Femur (tissue), 1 donor: ENCODE measurements around the gene VMP1.
"Not testable (repeated sequence)": the region's sequence is repeated elsewhere in the genome, so short reads cannot be mapped to it uniquely, and the experiment has no call there.

Experiments used
- DNase-seq: peaks from one replicate; pipeline ENCODE4 v3.0.0-alpha.2; 2017

VMP1 gene

DNA sequence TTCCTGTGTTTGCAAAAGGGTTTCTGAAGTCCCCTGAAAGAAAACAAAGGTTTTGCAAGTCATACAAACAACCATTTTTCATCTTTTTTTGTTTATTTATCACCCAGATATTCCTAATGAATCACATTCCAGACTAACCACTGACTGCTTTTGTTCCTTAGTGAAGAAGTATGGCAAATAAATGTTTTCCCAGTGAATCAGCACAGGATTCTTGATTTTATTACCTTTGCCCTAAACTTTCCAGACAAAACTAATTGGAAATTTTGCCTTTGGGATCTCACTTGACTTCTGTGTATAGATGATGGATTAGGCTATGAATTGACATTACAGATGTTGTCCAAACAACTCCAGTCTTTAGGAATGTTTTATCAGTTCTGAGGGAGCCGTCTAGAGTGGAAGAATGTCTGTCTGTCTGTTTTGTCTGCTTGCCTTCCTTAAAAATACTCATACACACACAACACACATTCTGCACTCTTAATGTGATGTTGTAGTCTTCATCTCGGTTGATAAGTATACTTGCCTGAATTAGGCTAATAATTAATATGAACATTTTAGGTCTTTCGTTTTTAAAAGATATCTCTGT is 48.9 kb downstream of the VMP1 start:
- no peak for DNase-seq

DNA sequence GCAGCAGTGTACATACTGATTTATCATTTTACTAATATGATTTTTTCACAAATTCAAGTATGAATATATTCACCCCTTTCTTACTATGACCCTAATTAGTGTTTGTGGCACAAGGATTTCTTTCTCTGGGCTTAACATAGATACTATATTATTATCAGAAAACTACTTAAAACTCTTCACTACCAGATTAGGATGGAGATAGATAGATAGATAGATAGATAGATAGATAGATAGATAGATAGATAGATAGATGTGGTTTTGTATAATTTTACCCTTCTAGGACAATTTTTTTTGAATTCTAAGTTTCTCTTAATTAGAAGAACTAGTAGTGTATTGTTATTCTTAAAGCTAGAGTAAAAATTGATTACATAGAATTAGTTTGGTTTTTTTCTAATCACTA is 49.6 kb downstream of the VMP1 start:
- no peak for DNase-seq

DNA sequence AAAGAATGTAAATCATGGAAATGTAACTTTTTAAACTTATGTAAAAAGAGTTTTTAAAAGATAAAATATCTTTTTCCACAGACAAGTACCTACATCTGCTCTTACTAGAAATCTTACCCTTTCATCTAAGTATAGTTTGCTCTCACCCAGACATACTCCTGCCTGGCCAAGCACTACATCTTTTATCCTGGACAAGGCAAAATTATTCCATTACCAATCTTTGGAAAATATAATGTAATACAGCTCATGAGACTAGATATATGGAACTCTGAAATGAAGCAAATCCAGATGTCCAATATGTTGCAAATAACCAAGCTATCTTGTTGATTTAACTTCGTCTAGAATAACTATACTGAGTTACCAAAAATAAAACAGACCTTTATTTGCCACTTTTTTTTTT is 50.0 kb downstream of the VMP1 start:
- DNase-seq: no peak

DNA sequence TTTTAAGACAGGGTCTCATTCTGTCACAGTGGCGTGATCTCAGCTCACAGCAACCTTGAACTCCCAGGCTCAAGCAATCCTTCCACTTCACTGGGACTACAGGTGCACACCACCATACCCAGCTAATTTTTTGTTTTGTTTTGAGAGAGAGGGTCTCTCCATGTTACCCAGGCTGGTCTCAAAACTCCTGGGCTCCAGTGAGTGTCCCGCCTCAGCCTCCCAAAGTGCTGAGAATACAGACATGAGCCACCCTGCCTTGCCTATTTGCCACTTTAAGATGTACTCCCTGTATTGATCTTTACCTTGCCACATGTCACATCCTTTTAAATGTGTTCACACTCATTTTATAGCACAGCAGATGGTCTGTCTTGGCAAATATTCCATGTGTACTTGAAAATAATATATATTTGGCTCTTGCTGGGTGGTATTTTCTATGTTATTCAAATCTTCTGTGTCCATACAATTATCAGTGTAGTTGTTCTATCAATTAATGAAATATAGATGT is 50.5 kb downstream of the VMP1 start:
- no peak for DNase-seq

GRCh38 chr17:59758998-59759651 is 51.7 kb downstream of the VMP1 start:
- not testable (repeated sequence) for DNase-seq

- no peak for DNase-seq
These were observed 52.7 kb downstream of the VMP1 start for GRCh38 chr17:59760160-59760559.

DNA sequence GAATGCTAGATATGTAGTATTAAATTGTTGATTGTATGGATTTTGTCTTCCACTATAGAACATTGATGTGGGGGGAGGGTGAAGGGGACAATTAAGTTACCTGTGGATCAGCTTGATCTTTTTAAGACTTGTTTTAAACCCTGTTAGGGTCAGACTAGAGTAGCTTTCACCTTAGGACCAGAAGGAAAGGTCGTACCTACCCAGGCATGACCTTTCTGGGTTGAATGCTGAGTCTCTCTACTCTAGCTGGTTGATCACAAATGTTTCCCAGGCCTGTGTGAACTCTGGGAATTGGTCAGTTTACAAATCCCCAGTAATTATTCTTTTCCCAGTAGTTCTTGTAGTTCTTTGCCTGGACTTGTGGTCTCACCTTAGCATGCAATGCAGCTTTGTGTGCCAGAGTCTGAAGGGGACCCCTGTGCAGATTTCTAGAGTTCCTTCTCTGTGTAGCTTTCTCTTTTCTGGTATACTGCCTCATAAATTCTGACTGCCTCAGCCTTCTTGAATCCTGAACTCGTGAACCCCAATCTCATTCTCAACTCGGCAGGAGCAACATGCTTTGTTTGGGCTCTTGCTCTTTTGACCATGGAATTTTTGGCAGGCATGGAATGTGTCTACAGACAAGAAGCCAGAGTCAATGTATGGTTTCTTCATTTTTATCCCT is 54.1 kb downstream of the VMP1 start:
- no peak for DNase-seq

GRCh38 chr17:59762049-59762823 is 54.8 kb downstream of the VMP1 start:
- DNase-seq: no peak

- no peak for DNase-seq
These were observed 55.4 kb downstream of the VMP1 start for GRCh38 chr17:59762824-59763374.

GRCh38 chr17:59763861-59764260 is 56.4 kb downstream of the VMP1 start:
- no peak for DNase-seq

- DNase-seq: no peak
These were observed 56.9 kb downstream of the VMP1 start for GRCh38 chr17:59764292-59764741.

DNA sequence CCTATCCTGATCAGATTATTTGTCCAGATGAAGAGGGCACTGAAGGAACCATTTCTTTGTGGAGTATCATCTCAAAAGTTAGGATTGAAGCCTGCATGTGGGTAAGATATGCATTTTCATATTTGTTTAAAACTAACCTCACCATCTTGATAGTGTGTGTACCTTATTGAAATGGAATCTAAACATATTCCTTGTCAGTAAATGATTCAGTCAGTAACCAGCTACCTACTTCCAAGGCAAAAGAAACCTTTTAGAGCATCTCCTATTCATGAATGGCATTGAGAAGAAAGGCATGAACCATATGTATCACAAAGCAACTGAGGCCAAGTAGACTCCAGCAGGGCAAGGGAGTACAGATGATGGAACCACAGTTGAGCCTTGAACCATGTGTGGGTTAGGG is 57.6 kb downstream of the VMP1 start:
- no peak for DNase-seq

GRCh38 chr17:59766491-59766890 is 59.0 kb downstream of the VMP1 start:
- DNase-seq: no peak

DNA sequence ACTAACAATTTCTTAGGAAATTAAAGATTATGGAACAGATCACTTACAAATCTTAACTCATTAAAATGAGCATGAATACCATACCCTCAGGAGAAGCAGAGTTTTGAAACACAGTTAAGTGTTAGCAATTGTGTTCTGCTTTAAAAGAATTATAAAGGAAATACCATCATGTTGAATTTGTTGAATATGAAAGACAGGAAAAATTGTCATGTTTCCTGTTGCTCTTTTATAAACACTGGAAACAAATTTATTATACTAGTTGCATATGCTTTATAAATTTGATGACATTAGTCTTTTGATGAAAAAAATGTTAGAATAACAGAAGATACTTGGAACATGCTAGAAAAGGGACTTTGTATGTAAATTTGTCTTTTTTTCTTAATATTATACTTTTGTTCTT is 59.7 kb downstream of the VMP1 start:
- DNase-seq: no peak

GRCh38 chr17:59769887-59770286 is 62.4 kb downstream of the VMP1 start:
- DNase-seq: no peak

DNA sequence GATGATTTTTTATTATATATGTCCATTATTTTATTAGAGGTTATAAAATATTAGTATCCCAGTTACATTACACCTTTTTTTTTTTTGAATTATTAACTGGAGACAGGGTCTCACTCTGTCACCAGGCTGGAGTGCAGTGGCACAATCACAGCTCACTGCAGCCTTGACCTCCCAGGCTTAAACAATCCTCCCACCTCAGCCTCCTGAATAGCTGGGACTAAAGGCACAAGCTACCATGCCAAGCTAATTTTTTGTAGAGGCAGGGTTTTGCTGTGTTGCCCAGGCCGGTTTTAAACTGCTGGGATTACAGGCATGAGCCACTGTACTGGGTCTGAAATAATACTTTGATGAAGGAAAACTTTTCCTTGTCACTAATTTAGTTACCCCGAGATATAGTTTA is 63.6 kb downstream of the VMP1 start:
- no peak for DNase-seq

- DNase-seq: no peak
These were observed 68.4 kb downstream of the VMP1 start for GRCh38 chr17:59775786-59776350.

- DNase-seq: no peak
These were observed 69.1 kb downstream of the VMP1 start for GRCh38 chr17:59776577-59776976.

- no peak for DNase-seq
These were observed 69.6 kb downstream of the VMP1 start for GRCh38 chr17:59777033-59777432.

- DNase-seq: no peak
These were observed 71.5 kb downstream of the VMP1 start for GRCh38 chr17:59778996-59779395.

DNA sequence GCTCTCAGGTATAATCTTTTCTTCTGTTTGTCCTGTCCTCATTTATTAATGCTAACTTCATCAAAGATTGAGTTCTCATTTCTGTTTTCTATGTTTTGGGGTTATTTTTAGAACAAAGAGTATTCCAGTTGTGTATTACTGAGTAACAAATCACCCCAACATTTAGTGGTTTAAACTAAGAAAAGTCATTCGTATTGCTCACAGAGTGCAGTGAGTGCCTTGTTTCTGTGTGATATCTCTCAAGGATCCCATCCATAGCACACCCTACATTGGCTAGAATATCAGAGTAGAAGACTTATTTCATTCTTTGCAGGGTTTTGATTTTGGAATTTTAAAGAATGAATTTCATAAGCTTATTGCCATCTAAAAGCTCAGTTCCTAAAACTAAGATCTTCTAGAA is 72.1 kb downstream of the VMP1 start:
- DNase-seq: no peak

GRCh38 chr17:59780548-59780947 is 73.1 kb downstream of the VMP1 start:
- DNase-seq: not testable (repeated sequence)
